H1 (cell line): Measurements from ENCODE around the gene PCDHGA11. TPM values are rescaled to one million over a fixed set of nuclear protein-coding genes. Genes with fewer than 3 reads are reported as not detected.

ENCODE experiments used
- ASH2L ChIP-seq: fragments of 200-600, 300-600 bp; sonication (generic); IDR thresholded peaks from one replicate; pipeline ENCODE4 v1.7.1; 2017; ENCODE audit warnings: low read length
- ATF3 ChIP-seq: IDR thresholded peaks from 2 replicates; pipeline ENCODE4 v1.6.1; 2011; ENCODE audit warnings: low read depth, mild to moderate bottlenecking, low read length; ENCODE audit not compliant: insufficient read depth
- CREB1 ChIP-seq: IDR thresholded peaks from 2 replicates; pipeline ENCODE4 v1.6.1; 2012; ENCODE audit warnings: inconsistent platforms
- HDAC2 ChIP-seq, 2 experiments: fragments of 300-600 bp in 1 of 2; sonication (generic) in 1 of 2; IDR thresholded peaks; 2 replicates each; pipeline ENCODE4 v1.6.1; 2011 to 2012; ENCODE audit warnings: low read depth in 2 of 2, low read length in 2 of 2, mild to moderate bottlenecking in 2 of 2, moderate library complexity in 2 of 2, borderline replicate concordance in 1 of 2, inconsistent platforms in 1 of 2
- KDM4A ChIP-seq: IDR thresholded peaks from one replicate; pipeline ENCODE4 v1.7.1; 2012; ENCODE audit warnings: low read depth, mild to moderate bottlenecking, moderate library complexity, low read length, inconsistent platforms; ENCODE audit not compliant: severe bottlenecking
- MAX ChIP-seq: IDR thresholded peaks from 2 replicates; pipeline ENCODE4 v1.6.1; 2012; ENCODE audit warnings: inconsistent platforms
- RAD21 ChIP-seq, 2 experiments: IDR thresholded peaks in 1 of 2; conservative IDR thresholded peaks in 1 of 2; 2 replicates each; pipeline ENCODE4 v1.6.1; 2011; ENCODE audit warnings: low read depth in 2 of 2, low read length in 2 of 2, improper control_type of control experiment in 1 of 2, inconsistent platforms in 1 of 2, mild to moderate bottlenecking in 1 of 2, moderate library complexity in 1 of 2
- SUZ12 ChIP-seq: fragments of 200-600 bp; sonication (generic); IDR thresholded peaks from 2 replicates; pipeline ENCODE4 v1.6.1; 2012; ENCODE audit warnings: mild to moderate bottlenecking, inconsistent platforms, low read length, moderate library complexity, mixed read lengths
- TAF7 ChIP-seq: optimal IDR thresholded peaks from 2 replicates; pipeline ENCODE3; 2011; ENCODE audit warnings: low read depth, mild to moderate bottlenecking, inconsistent platforms, low read length, moderate library complexity, borderline replicate concordance
- TBP ChIP-seq: IDR thresholded peaks from 2 replicates; pipeline ENCODE4 v1.6.1; 2011; ENCODE audit warnings: low read depth, low read length, improper control_type of control experiment
- TEAD4 ChIP-seq: IDR thresholded peaks from 2 replicates; pipeline ENCODE4 v1.6.1; 2012; ENCODE audit warnings: low read depth, low read length, inconsistent platforms, mixed read lengths
- polyA plus RNA-seq, 7 experiments: library from polyadenylated mRNA; depleted of rRNA in 3 of 7; stranded (reverse) in 5 of 7; unstranded in 2 of 7; fragments of >200 nt in 5 of 7; fragments of 200-250 nt in 2 of 7; gene quantifications; 1 replicate in 5 of 7; 2 replicates in 1 of 7; 4 replicates in 1 of 7; pipeline versions ENCODE4 v1.2.1 to v1.2.3, GENCODE V29; 2011 to 2013; ENCODE audit warnings: missing spikeins in 2 of 7, mixed read lengths in 2 of 7
- total RNA-seq: library from RNA; stranded (reverse); fragmentation: NEBNext Ultra II Directional; extraction: Animal tissue kit (Norgen Biotek cat#: 25700); gene quantifications from 2 replicates; pipeline ENCODE4 v1.2.1, GENCODE V29; 2021

The PCDHGA11 gene
- total and polyA plus RNA-seq, 2 of the 8 experiments (the other 6 are each of a cell fraction or from before 2014, with no cell fraction given): 2.2 to 8.2 TPM

- TF ChIP-seq ATF3 (0 out of 2 replicates have a peak, but pooled peaks have one; percentile 2), ASH2L (peak; percentile 94), KDM4A (peak; percentile 95), SUZ12 (peak; percentile 41; the same call in 1 of the 2 replicates), TEAD4 (0 out of 2 replicates have a peak, but pooled peaks have one; percentile 8), RAD21 (IDR thresholded peaks at IDR 0.05 in 1 of 2, conservative IDR thresholded peaks at IDR 0.05 in 1 of 2; ENCODE audit: low read depth in 2 of 2, low read length in 2 of 2) (peak; percentile 77 to 86), MAX (peak; percentile 18; the same call in 1 of the 2 replicates), CREB1 (peak; percentile 56; the same call in 1 of the 2 replicates), HDAC2 (IDR thresholded peaks at IDR 0.05; ENCODE audit: borderline replicate concordance in 1 of 2, low read depth in 2 of 2, low read length in 2 of 2) (0 out of 4 replicates have a peak, but pooled peaks of 1 of the 2 experiments have one; percentile 68), TAF7 (peak; percentile 23), TBP (0 out of 2 replicates have a peak, but pooled peaks have one; percentile 32)
Measured at GRCh38 chr5:141407790-141408505, 12.9 kb upstream of the PCDHGA11 start, which contains the start of gene PCDHGB6 (continued).
